HT1080 (cell line): ENCODE measurements around the gene VDR. TPM values are rescaled to one million over a fixed set of nuclear protein-coding genes. Genes with fewer than 3 reads are reported as not detected.

ENCODE experiments used
- DNase-seq: peaks from one replicate; pipeline ENCODE4 v3.0.0-alpha.2; 2015; ENCODE audit warnings: low read depth
- total RNA-seq: library from RNA; depleted of rRNA; stranded (reverse); fragments of >200 nt; shearing (Covaris generic); gene quantifications from 2 replicates; pipeline ENCODE4 v1.2.3, GENCODE V29; 2014

The VDR gene
- total RNA-seq, 1 experiment from 2014 or later = 6.1 TPM

DNA sequence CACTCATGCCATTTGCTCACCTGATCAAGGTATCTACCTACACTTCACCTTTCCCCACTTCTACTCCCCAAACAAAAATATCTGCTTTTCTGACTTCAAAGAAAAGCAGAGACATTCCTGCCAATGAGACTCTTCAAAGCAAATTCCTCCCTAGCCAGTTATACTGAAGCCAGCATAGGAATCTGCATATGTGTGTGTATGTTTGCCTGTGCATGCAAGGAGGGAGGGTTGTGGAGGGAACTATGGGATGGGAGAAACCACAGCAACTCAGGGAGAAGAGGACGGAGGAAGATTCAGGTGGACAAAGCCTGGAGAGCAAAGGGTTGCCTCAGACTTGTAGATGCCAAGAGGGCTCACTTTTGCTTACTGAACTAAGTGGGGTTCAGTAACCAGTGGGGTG is 26.4 kb upstream of the VDR start:
- no peak for DNase-seq

- DNase-seq = no peak
Observed at GRCh38 chr12:47930634-47931033, 25.8 kb upstream of the VDR start.

- DNase-seq = no peak
Observed at GRCh38 chr12:47927346-47927745, 22.6 kb upstream of the VDR start.

DNA sequence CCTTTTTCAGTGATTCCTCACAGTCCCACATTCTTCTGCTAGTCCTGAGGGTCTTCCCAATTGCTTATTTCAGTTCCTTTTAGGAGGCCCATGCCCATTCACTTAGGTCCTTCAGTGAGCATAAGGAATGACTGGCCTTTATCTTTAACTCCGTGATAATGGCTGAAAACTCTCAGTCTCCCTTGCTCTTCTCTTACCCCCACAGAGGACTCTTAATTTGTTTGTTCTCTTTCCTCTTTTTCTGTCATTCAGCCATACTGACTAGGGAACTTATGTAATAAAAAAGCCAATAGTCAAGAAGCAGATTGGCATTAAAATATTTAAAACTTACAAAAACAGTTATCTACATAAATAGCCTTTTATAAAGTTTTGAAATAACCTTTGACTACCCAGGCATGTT is 17.1 kb upstream of the VDR start:
- no peak for DNase-seq

DNA sequence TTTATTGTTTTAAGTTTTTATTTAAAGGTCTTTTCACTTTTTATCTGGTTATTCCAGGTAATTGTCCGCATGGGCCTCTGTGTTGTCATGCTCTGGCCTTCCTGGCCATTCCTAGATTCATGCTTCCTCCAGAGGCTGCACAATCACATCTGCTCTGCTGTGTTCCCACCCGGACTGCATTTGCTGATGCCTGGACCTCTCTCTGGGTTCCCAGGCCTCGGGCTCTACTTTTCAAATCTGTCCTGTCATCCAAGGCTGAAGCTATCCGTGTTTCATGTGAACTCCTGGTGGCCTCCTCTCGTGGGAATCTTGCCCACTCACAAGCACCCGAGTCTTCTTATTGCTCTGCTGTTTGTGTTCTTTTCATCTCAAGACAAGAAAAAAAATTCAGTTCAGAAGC is 16.1 kb upstream of the VDR start:
- no peak for DNase-seq

DNA sequence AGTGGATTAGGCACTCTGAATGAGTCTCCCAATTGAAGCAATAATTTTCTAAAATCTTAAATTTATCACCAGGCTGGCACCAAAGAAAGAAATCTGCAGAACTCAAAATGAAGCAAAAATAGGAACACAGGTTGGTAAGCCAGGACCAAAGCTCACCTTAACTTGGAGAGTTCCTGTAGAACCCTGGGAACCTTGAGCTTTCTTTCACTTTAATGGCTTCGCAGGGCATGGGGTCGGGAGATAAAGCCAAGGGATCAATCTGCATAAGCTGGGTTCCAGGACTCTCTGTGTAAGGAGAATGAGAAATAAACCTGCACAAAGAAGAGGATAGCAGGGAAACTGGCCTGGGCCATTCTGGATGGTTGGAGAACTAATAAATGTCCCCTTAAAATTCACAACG is 8.3 kb upstream of the VDR start:
- no peak for DNase-seq

DNA sequence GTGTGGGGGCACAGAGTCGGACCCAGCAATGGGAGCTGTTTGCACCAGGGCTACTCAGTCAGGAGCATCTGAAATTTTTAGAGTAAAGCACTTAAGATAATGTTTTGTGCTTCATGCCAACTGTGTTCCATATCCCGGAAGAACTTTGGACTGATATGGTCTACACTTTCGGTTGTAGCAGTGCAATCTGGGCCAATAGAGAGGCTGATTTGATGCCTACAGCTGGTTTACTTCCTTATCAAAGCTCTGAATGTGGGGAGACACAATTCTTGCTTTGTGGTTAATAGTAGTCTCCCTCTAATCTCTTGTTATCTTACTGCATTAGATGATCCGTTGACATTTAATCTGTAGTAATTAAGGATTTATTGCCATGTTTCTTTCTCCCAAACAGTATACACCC is 7.8 kb upstream of the VDR start:
- DNase-seq = no peak

DNA sequence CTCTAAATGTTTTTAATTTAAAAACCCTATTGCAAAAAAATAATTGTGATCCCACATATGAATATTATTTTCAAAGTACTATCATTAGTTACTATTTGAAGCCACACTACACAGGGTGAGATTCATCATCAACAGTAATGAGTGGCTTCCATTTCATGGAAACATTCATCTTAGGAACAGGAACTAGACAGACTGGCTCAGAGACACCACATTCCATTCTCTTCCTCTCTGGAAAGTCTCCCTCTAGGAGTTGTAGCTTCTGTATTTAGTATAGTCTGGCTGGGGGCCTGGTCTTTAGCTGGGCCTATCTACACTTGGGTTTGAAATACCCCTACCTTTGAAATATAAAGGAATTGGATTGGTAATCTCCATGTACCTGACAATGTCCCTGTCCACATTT is 6.2 kb upstream of the VDR start:
- no peak for DNase-seq

- no peak for DNase-seq
Observed at GRCh38 chr12:47910486-47910885, 5.7 kb upstream of the VDR start.

DNA sequence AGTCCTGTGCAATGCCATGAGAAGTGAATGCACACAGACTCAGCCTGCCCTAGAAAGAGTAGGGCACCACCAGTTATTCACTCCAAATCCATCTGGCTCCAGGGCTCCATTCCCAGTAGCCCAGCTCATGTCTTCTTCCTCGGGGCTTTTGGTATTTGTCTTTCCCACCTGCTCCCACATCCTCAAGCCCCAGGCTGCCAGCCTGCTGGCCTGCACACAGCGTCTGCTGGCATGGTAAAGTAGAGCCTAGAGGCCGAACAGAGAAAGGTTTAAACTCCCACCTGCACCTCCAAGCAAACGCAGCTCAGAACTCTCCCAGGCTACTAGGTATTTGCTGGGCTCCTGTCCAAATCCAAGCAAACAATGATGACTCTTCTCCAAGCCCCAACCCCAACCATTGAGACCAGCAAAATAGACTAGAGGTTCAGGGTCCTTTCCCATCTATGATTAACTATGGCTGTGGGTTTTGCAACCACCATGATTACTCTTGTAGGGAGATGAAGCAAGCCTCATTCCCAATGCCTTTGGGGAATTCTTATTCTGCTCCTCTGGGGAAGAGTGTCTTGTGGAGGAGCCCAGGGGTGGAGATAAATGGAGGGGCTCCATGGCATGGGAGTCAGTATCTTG is 5.2 kb upstream of the VDR start:
- no peak for DNase-seq

GRCh38 chr12:47908738-47909137 is 3.9 kb upstream of the VDR start:
- DNase-seq = no peak

GRCh38 chr12:47907851-47908454 is 3.2 kb upstream of the VDR start:
- no peak for DNase-seq

DNA sequence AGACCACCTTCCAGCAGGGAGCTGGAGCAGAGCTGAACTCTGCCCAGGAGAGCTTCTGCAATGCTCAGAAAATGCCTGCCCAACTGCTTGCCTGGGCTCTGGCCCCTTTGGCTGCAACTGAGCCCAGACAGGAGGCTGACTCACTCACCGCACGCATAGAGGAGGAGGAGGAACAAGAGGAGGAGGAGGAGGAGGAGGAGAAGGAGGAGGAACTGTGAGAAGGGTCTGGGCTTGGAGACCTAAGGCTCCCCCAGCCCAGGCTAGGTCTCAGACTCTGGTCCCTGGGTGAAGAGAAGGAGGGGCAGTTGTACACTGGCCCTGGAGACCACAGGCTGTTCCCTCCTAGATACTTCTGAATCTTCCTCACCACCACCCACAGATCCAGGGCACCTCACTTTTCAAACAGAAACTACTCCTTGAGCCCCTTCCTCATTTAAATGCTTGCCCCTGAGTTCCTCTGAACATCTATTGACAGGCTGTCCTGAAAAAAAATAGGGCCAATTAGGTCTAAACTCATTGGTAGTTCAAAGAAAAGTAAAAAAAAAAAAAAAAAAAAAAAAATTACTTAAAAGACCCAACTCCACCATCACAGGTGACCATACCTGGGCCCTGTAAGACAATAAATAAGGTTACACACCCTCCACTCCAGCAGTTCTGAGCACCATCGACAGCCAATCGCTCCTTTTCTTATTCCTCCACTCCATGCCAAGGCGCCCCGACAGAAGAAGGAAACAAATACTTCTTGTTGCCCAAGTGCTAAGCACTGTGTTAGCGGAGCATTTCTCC is 674 bp downstream of the VDR start:
- peak; percentile 86 for DNase-seq

DNA sequence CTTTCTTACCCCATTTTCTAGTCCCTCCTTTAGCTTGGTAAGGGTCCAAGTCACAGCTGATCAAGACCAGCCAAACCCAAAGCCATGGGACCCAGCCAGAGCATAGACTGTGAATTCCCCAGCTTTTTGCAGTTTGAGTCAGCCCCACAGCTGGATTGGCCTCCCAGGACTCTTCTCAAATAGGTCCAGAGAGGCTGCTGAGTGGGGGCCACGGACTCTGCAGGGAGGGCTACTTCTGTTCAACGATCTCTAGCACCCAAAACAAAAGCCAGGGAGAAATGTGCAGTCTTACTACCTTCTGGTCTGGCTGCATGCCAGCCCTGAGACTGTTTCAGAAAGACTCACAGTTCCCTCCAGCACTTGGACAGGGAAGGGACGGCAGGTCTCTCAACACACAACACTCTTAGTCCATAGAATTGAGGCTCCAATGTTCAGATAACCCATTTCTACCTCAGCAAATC is 1.6 kb downstream of the VDR start:
- DNase-seq = peak; percentile 27

DNA sequence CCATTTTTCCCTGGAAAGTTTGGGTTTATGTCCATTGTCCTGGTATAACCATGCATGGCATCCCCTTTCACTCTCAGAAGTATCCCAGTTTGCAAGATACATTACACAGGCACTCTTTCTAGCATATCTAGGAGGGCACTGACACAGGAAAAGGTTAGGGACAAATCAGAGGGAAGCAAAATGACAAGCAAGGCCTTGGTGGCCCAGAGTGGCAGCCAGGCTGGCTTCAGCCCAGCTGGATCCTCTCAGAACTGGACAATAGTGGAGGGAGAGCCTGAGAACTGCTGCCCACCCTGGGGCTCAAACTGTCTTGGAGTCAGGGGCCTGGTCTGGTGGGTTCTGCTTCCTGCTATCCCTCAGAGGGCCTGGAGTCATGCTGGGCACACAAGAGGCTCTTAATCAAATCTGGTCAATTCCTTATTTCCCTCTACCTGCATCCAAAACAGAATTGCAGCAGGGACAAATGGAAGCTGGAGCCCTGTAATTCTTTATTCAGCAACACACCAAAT is 2.6 kb downstream of the VDR start:
- DNase-seq = no peak

DNA sequence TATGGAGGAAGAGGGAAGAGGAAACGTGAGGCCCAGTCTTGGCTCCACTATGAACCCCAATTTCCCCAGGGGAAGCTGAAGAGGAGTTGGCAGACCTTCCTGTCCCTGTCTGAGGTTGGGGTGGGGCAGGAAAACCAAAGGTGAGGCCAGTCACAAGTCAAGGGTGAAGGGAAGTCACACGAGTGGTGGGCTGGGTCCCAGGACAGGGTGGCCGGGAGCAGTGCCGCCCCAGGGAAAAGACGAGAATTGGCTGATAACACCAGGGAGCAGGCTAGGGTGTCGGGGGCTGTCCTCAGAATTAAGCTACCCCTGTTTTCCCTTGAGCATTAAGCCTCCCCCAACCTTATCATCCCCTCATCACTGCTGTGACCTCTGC is 3.1 kb downstream of the VDR start:
- no peak for DNase-seq

DNA sequence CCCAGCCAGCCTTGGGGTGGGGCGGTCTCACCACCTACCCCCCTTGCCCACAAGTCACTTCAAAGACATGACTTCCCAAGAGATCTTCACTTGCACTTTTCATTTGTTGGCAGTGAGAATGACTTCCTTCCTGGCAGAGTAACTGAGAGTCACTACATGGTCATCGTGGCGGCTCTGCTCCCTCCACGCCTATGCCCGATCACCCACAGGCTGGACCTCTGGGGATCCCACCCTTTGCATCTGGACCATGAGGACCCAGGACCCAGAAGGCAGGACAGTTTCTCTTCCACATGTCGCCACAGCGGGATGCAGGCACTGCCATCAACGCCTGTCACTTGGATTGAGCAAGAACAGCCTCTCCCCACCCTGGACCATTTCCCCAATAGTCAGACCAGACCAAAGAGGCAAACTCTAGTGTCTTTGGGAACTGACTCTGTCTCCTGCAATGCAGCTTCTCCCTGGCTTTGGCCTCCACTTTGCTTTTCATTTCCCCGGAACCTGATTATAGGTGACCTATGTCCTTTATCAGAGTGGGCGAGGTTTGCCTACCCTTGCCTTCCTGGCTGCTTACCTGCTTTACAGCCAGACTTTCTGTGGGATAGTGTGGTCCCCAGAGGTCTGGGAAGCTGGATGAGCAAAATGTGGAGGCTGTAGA is 3.6 kb downstream of the VDR start:
- DNase-seq = no peak

DNA sequence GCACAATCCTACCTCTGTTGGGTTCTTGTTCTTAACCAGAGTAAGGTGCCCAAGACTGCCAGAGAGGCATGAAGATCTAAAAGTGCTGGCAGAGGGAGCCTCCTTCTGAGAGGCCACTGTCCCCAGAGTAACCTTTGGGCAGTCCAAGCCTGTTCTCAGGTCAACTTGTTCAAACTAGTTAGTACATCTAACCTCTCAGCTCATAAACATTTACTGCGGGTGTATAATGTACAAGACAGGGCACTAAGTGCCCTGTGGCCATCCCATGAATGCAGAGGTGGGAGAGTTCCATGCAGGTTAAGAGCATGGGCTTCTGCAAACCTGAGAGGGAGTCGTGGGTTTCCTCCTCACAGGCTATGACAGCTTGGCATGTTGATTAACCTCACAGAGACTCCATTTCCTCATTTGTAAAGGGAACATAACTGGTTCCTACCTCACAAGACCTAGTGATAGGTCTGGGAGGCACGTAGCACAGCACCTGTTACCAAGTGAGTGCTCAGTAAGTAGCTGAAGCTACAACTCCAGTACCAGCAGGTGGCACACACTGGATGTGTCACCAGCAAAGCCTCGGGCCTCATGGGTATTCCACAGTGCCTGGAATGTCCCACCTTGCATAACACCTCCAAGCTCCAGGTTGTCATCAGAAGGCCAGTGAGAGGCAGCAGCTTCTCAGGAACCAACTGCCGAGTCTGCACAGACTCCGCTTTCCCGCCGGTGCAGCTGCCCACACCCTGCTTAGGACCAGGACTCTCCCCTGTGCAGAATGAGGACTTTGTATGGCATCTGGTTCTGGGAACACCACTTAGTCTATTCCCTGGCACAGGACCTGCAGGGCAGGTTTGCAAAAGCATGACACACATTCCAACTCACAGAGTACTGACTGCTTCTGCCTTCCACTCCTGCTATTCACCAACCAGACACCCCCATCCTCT is 4.4 kb downstream of the VDR start:
- DNase-seq = no peak

- no peak for DNase-seq
Observed at GRCh38 chr12:47899466-47899865, 5.3 kb downstream of the VDR start.

- DNase-seq = peak; percentile 68
Observed at GRCh38 chr12:47896633-47897032, 8.2 kb downstream of the VDR start.

DNA sequence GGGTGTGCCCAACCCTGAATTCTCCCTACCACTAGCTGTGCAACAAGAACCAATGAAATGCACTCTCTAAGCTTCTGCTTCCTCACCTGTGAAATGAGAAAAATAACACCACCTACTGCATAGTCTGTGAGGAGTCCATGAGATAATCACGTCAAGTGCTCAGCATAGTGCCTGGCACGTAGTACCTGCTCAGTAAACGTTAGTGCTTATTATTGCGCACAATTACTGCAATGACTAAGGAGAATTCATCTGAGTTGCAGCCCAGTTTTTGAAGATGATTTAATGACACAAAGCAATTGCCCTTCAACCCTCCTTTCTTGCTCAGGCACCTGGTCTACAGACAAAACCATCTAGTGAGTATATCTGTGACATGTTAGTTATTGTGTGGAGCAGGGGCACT is 8.8 kb downstream of the VDR start:
- no peak for DNase-seq
